Smooth muscle cell (in vitro differentiated cells): Measurements from ENCODE around the gene MR1. TPM values are rescaled to one million over a fixed set of nuclear protein-coding genes. Genes with fewer than 3 reads are reported as not detected.

ENCODE experiments used
- DNase-seq: peaks from one replicate; lab custom pipeline; 2025; ENCODE audit not compliant: unreplicated experiment; lab: John Stamatoyannopoulos, UW
- H2AFZ ChIP-seq: fragments of 200-600 bp; sonication (generic); 2 replicates; pipeline ENCODE4 v1.6.0; 2016; ENCODE audit warnings: antibody characterized with exemption, low read depth, mild to moderate bottlenecking
- H3F3A ChIP-seq: fragments of 200-600 bp; sonication (generic); 2 replicates; pipeline ENCODE4 v1.6.0; 2017; ENCODE audit warnings: antibody characterized with exemption, low read depth
- H3K27ac ChIP-seq: fragments of 200-600 bp; sonication (generic); 2 replicates; pipeline ENCODE4 v1.5.1; 2016; ENCODE audit warnings: low read depth, mild to moderate bottlenecking
- H3K27me3 ChIP-seq: fragments of 200-600 bp; sonication (generic); 2 replicates; pipeline ENCODE4 v1.6.1; 2016; ENCODE audit warnings: low read depth, mild to moderate bottlenecking
- H3K36me3 ChIP-seq: fragments of 200-600 bp; sonication (generic); 2 replicates; pipeline ENCODE4 v1.5.1; 2016; ENCODE audit warnings: low read depth
- H3K4me1 ChIP-seq: fragments of 200-600 bp; sonication (generic); 2 replicates; pipeline ENCODE4 v1.5.1; 2016; ENCODE audit warnings: low read depth
- H3K4me2 ChIP-seq: fragments of 200-600 bp; sonication (generic); 2 replicates; pipeline ENCODE4 v1.6.0; 2016; ENCODE audit warnings: mild to moderate bottlenecking
- H3K4me3 ChIP-seq: fragments of 200-600 bp; sonication (generic); 2 replicates; pipeline ENCODE4 v1.5.1; 2016; ENCODE audit warnings: mild to moderate bottlenecking
- H3K79me2 ChIP-seq: fragments of 200-600 bp; sonication (generic); 2 replicates; pipeline ENCODE4 v1.6.0; 2016; ENCODE audit warnings: low read depth, mild to moderate bottlenecking
- H3K9ac ChIP-seq: fragments of 200-600 bp; sonication (generic); 2 replicates; pipeline ENCODE4 v1.6.0; 2016; ENCODE audit warnings: low read depth
- H3K9me3 ChIP-seq: fragments of 200-600 bp; sonication (generic); replicated peaks from 2 replicates; pipeline ENCODE4 v1.5.1; 2016; ENCODE audit warnings: low read depth
- H4K20me1 ChIP-seq: fragments of 200-600 bp; sonication (generic); 2 replicates; pipeline ENCODE4 v1.6.0; 2016; ENCODE audit warnings: low read depth
- WGBS: methylation state at CpG from one replicate; pipeline ENCODE4 v1.1.7; 2016; ENCODE audit warnings: low lambda C conversion rate; 5-methylcytosine and 5-hydroxymethylcytosine counted together
- polyA plus RNA-seq: library from polyadenylated mRNA; unstranded; fragments of >200 nt; fragmentation: Nextera tagmentation; extraction: Ambion mirVana; gene quantifications from 2 replicates; pipeline ENCODE4 v1.2.1, GENCODE V29; 2016
- total RNA-seq: library from RNA; depleted of rRNA; stranded (reverse); fragments of >200 nt; gene quantifications from 2 replicates; pipeline ENCODE4 v1.2.3, GENCODE V29; 2014
- TF ChIP-seq, protein P1 (sequence below): fragments of 200-600 bp; sonication (generic); IDR thresholded peaks from 2 replicates; pipeline ENCODE4 v1.5.1; 2017; ENCODE audit warnings: borderline replicate concordance, mild to moderate bottlenecking, antibody characterized with exemption; ENCODE audit not compliant: insufficient read depth, poor library complexity, severe bottlenecking

MR1 gene
- total and polyA plus RNA-seq, 2 experiments from 2014 or later = 0.26 to 2.1 TPM

GRCh38 chr1:181061487-181061886 lies 27.7 kb downstream of the MR1 start:
- 83% methylated on average over 2 of the region's 2 CpGs for WGBS
- Histone ChIP-seq H3F3A (no peaks in the 10 kb centered on the region), H3K27ac (no peak overlapping the region), H2AFZ (no peak overlapping the region), H3K4me1 (peaks cover 5% of the 10 kb centered on the region), H3K27me3 (no peaks in the 10 kb centered on the region), H3K79me2 (no peaks in the 10 kb centered on the region), H3K36me3 (no peaks in the 10 kb centered on the region), H3K4me3 (no peak overlapping the region), H3K4me2 (no peak overlapping the region), H3K9ac (no peak overlapping the region), H4K20me1 (no peaks in the 10 kb centered on the region), H3K9me3 (no peaks in the 10 kb centered on the region)
- no peak for DNase-seq
- TF ChIP-seq, protein P1, sequence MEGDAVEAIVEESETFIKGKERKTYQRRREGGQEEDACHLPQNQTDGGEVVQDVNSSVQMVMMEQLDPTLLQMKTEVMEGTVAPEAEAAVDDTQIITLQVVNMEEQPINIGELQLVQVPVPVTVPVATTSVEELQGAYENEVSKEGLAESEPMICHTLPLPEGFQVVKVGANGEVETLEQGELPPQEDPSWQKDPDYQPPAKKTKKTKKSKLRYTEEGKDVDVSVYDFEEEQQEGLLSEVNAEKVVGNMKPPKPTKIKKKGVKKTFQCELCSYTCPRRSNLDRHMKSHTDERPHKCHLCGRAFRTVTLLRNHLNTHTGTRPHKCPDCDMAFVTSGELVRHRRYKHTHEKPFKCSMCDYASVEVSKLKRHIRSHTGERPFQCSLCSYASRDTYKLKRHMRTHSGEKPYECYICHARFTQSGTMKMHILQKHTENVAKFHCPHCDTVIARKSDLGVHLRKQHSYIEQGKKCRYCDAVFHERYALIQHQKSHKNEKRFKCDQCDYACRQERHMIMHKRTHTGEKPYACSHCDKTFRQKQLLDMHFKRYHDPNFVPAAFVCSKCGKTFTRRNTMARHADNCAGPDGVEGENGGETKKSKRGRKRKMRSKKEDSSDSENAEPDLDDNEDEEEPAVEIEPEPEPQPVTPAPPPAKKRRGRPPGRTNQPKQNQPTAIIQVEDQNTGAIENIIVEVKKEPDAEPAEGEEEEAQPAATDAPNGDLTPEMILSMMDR = no peak

GRCh38 chr1:181061891-181062835 lies 28.4 kb downstream of the MR1 start:
- 88% methylated on average over 15 of the region's 15 CpGs for whole genome bisulfite sequencing
- Histone ChIP-seq H3K4me1 (peaks cover 5% of the 10 kb centered on the region), H2AFZ (no peak overlapping the region), H3F3A (no peaks in the 10 kb centered on the region), H3K9me3 (no peaks in the 10 kb centered on the region), H3K27me3 (no peaks in the 10 kb centered on the region), H4K20me1 (no peaks in the 10 kb centered on the region), H3K79me2 (no peaks in the 10 kb centered on the region), H3K27ac (no peak overlapping the region), H3K36me3 (no peaks in the 10 kb centered on the region), H3K4me2 (no peak overlapping the region), H3K4me3 (no peak overlapping the region), H3K9ac (no peak overlapping the region)
- TF ChIP-seq, protein P1 = no peak
- DNase-seq = no peak

GRCh38 chr1:181062836-181063428 lies 29.1 kb downstream of the MR1 start:
- DNase-seq = no peak
- no peak overlapping the region for H3K4me2 ChIP-seq
- H2AFZ ChIP-seq = no peak overlapping the region
- H3K4me1 ChIP-seq = peaks cover 5% of the 10 kb centered on the region
- TF ChIP-seq, protein P1 = no peak
- H3K79me2 ChIP-seq = no peaks in the 10 kb centered on the region
- WGBS = 72% methylated on average over 6 of the region's 6 CpGs
- H3K4me3 ChIP-seq = no peak overlapping the region
- no peaks in the 10 kb centered on the region for H3K36me3 ChIP-seq
- H3F3A ChIP-seq = no peaks in the 10 kb centered on the region
- no peaks in the 10 kb centered on the region for H3K9me3 ChIP-seq
- no peak overlapping the region for H3K27ac ChIP-seq
- no peak overlapping the region for H3K9ac ChIP-seq
- H4K20me1 ChIP-seq = no peaks in the 10 kb centered on the region
- H3K27me3 ChIP-seq = no peaks in the 10 kb centered on the region
